Upper lobe of left lung (tissue), 6 donors: Measurements from ENCODE around the gene SRSF10. TPM values are rescaled to one million over a fixed set of nuclear protein-coding genes. Genes with fewer than 3 reads are reported as not detected.
A peak's percentile ranks its signal among the peaks of the same experiment; 100 is the strongest.

Experiments
- ATAC-seq, 2 donors: fragments of 200-7000 bp; cut with Tn5 transposase; one replicate each; pipeline ENCODE4 v1.9.1; 2022; ENCODE audit warnings: mild to moderate bottlenecking in 2 of 2, moderate library complexity in 2 of 2; ENCODE audit not compliant: low FRiP score in 2 of 2
- DNase-seq, 2 donors: peaks; one replicate each; pipeline ENCODE4 v3.0.0-alpha.2; 2019 to 2020
- H3K27ac ChIP-seq, 4 donors: fragments of 200-600 bp; sonication (generic); one replicate each; pipeline ENCODE4 v1.5.1; 2016 to 2019
- H3K27me3 ChIP-seq, 4 donors: fragments of 200-600 bp; sonication (generic); one replicate each; pipeline ENCODE4 v1.5.1; 2017 to 2019
- H3K36me3 ChIP-seq, 4 donors: fragments of 200-600 bp; sonication (generic); one replicate each; pipeline ENCODE4 v1.5.1; 2016 to 2019
- H3K4me1 ChIP-seq, 4 donors: fragments of 200-600 bp; sonication (generic); one replicate each; pipeline ENCODE4 v1.5.1; 2018 to 2019
- H3K4me3 ChIP-seq, 4 donors: fragments of 200-600 bp; sonication (generic); one replicate each; pipeline ENCODE4 v1.5.1; 2017 to 2019; ENCODE audit warnings: mild to moderate bottlenecking in 2 of 4, moderate library complexity in 1 of 4
- H3K9me3 ChIP-seq, 4 donors: fragments of 200-600 bp; sonication (generic); one replicate each; pipeline ENCODE4 v1.5.1; 2018 to 2019
- CTCF ChIP-seq, 6 experiments: fragments of 450-650 bp in 4 of 6; fragments of 200-600 bp in 2 of 6; sonication (generic) in 2 of 6; IDR thresholded peaks; one replicate each; pipeline ENCODE4 v1.5.1; 2016 to 2019; ENCODE audit warnings: antibody characterized with exemption in 6 of 6
- EP300 ChIP-seq, 4 donors: sonication (generic); formaldehyde crosslinking; IDR thresholded peaks; one replicate each; pipeline ENCODE4 v1.5.1; 2017; ENCODE audit warnings: antibody characterized with exemption in 4 of 4, control low read depth in 2 of 4
- POLR2A ChIP-seq, 4 donors: fragments of 450-650 bp; IDR thresholded peaks; one replicate each; pipeline ENCODE4 v1.5.1; 2016 to 2017; ENCODE audit warnings: antibody characterized with exemption in 4 of 4, mild to moderate bottlenecking in 2 of 4
- POLR2AphosphoS5 ChIP-seq, 2 donors: sonication (generic); formaldehyde crosslinking; IDR thresholded peaks; one replicate each; pipeline ENCODE4 v1.5.1; 2017; ENCODE audit warnings: antibody characterized with exemption in 2 of 2
- WGBS, 2 donors: methylation state at CpG; one replicate each; pipeline ENCODE4 v1.1.5; 2017 to 2018; 5-methylcytosine and 5-hydroxymethylcytosine counted together
- total RNA-seq, 6 donors: library from RNA; depleted of rRNA in 4 of 6; stranded (reverse); fragments of >200 nt in 4 of 6; gene quantifications; one replicate each; pipeline versions ENCODE4 v1.1.0 to v1.2.1, GENCODE V29; 2016 to 2021
- donor health status: DM: no; HTN: no; CAD: no; lungs with moderate emphysema.
- donor health status: DM: no; HTN: yes; CAD: no; lungs with severe emphysema.

Gene SRSF10
- total RNA-seq, 6 donors from 2014 or later, result 66.3 to 187 (median 88.7) TPM

- WGBS, 2 donors, result 55% methylated on average over 4 of the region's 4 CpGs
- ATAC-seq (no peak), DNase-seq (no peak)
- H3K27ac ChIP-seq, result peak overlapping the region in 2 of 4 donors; percentile 37 to 42
- H3K4me1 ChIP-seq, result peaks cover 44 to 60% (median 51%) of the 10 kb centered on the region in 4 donors
- H3K27me3 ChIP-seq, result no peaks in the 10 kb centered on the region
- H3K9me3 ChIP-seq, result no peaks in the 10 kb centered on the region
- TF ChIP-seq CTCF (IDR thresholded peaks at IDR 0.05) (no peak), EP300 (IDR thresholded peaks at IDR 0.05) (no peak), POLR2AphosphoS5 (IDR thresholded peaks at IDR 0.05) (no peak), POLR2A (IDR thresholded peaks at IDR 0.05) (no peak)
- peak overlapping the region in 1 of 4 donors; percentile 85 for H3K4me3 ChIP-seq
- peaks cover 0 to 34% (median 3%) of the 10 kb centered on the region in 4 donors for H3K36me3 ChIP-seq
Measured at GRCh38 chr1:23977187-23977853, 2.8 kb downstream of the SRSF10 start.

GRCh38 chr1:23967871-23968270, 12.3 kb downstream of the SRSF10 start:
- H3K27ac ChIP-seq, result no peak overlapping the region
- H3K27me3 ChIP-seq, result no peaks in the 10 kb centered on the region
- no peaks in the 10 kb centered on the region for H3K9me3 ChIP-seq
- DNase-seq (no peak), ATAC-seq (no peak)
- peaks cover 18 to 24% (median 22%) of the 10 kb centered on the region in 4 donors for H3K4me1 ChIP-seq
- no peak for TF ChIP-seq EP300 (IDR thresholded peaks at IDR 0.05)
- no peak for TF ChIP-seq POLR2AphosphoS5 (IDR thresholded peaks at IDR 0.05)
- no peak for TF ChIP-seq CTCF (IDR thresholded peaks at IDR 0.05)
- TF ChIP-seq POLR2A (IDR thresholded peaks at IDR 0.05), result no peak
- WGBS, 2 donors, result 58 to 64% methylated on average over 2 of the region's 2 CpGs
- peaks cover 6 to 83% (median 30%) of the 10 kb centered on the region in 4 donors for H3K36me3 ChIP-seq
- no peak overlapping the region for H3K4me3 ChIP-seq

- peaks cover 6 to 76% (median 30%) of the 10 kb centered on the region in 4 donors for H3K36me3 ChIP-seq
- no peak overlapping the region for H3K4me3 ChIP-seq
- no peaks in the 10 kb centered on the region for H3K9me3 ChIP-seq
- peaks cover 18 to 24% (median 22%) of the 10 kb centered on the region in 4 donors for H3K4me1 ChIP-seq
- ATAC-seq (no peak), DNase-seq (no peak)
- no peak for TF ChIP-seq POLR2AphosphoS5 (IDR thresholded peaks at IDR 0.05)
- TF ChIP-seq POLR2A (IDR thresholded peaks at IDR 0.05), result no peak
- H3K27me3 ChIP-seq, result no peaks in the 10 kb centered on the region
- no peak overlapping the region for H3K27ac ChIP-seq
Measured at GRCh38 chr1:23966973-23967493, 13.1 kb downstream of the SRSF10 start.

GRCh38 chr1:23964790-23965740, 15.1 kb downstream of the SRSF10 start:
- TF ChIP-seq CTCF (IDR thresholded peaks at IDR 0.05) (no peak), POLR2AphosphoS5 (IDR thresholded peaks at IDR 0.05) (peak in 1 of 2 donors; percentile 25), POLR2A (IDR thresholded peaks at IDR 0.05) (no peak)
- Histone ChIP-seq H3K9me3 (no peaks in the 10 kb centered on the region), H3K27me3 (no peaks in the 10 kb centered on the region), H3K36me3 (peaks cover 3 to 69% (median 15%) of the 10 kb centered on the region in 4 donors), H3K27ac (peak overlapping the region in 3 of 4 donors; percentile 21 to 65 (median 43)), H3K4me3 (no peak overlapping the region), H3K4me1 (peaks cover 25 to 34% (median 32%) of the 10 kb centered on the region in 4 donors)
- DNase-seq, result no peak
- 63 to 66% methylated on average over 5 of the region's 5 CpGs for WGBS, 2 donors
- no peak for ATAC-seq

- no peak for ATAC-seq
- WGBS, 2 donors, result 76 to 77% methylated on average over 3 of the region's 3 CpGs
- H3K27me3 ChIP-seq, result no peaks in the 10 kb centered on the region
- TF ChIP-seq CTCF (IDR thresholded peaks at IDR 0.05), result no peak
- TF ChIP-seq EP300 (IDR thresholded peaks at IDR 0.05), result no peak
- TF ChIP-seq POLR2A (IDR thresholded peaks at IDR 0.05), result no peak
- TF ChIP-seq POLR2AphosphoS5 (IDR thresholded peaks at IDR 0.05), result no peak
- H3K4me1 ChIP-seq, result peaks cover 25 to 34% (median 32%) of the 10 kb centered on the region in 4 donors
- no peaks in the 10 kb centered on the region for H3K9me3 ChIP-seq
- peaks cover 3 to 64% (median 13%) of the 10 kb centered on the region in 4 donors for H3K36me3 ChIP-seq
- peak overlapping the region in 3 of 4 donors; percentile 36 to 65 (median 43) for H3K27ac ChIP-seq
- H3K4me3 ChIP-seq, result no peak overlapping the region
- DNase-seq, result no peak
Measured at GRCh38 chr1:23964235-23964668, 15.9 kb downstream of the SRSF10 start.
